Ovary (tissue), 9 donors: ENCODE results near the gene PITPNB. TPM values are rescaled to one million over a fixed set of nuclear protein-coding genes. Genes with fewer than 3 reads are reported as not detected.

Experiments
- DNase-seq, 5 donors: peaks; one replicate each; pipeline ENCODE4 v3.0.0-alpha.2; 2019 to 2020
- H3K27ac ChIP-seq, 2 donors: fragments of 200-600 bp; one replicate each; pipeline versions ENCODE4 v1.5.1 to v1.8.0; 2019 to 2022
- H3K27me3 ChIP-seq: fragments of 200-600 bp; one replicate; pipeline ENCODE4 v1.8.0; 2022
- H3K36me3 ChIP-seq: fragments of 200-600 bp; sonication (generic); one replicate; pipeline ENCODE4 v1.5.1; 2019
- H3K4me1 ChIP-seq: one replicate; pipeline ENCODE4 v1.8.1; 2013; ENCODE audit warnings: mild to moderate bottlenecking, moderate library complexity; ENCODE audit not compliant: insufficient read depth
- H3K4me3 ChIP-seq: fragments of 200-600 bp; sonication (generic); one replicate; pipeline ENCODE4 v1.5.1; 2017
- H3K9me3 ChIP-seq, 2 donors: fragments of 200-600 bp in 1 of 2; sonication (generic) in 1 of 2; one replicate each; pipeline versions ENCODE4 v1.5.1 to v1.8.1; 2013 to 2019; ENCODE audit warnings: mild to moderate bottlenecking in 1 of 2, moderate library complexity in 1 of 2
- EP300 ChIP-seq: sonication (generic); formaldehyde crosslinking; IDR thresholded peaks from one replicate; pipeline ENCODE4 v1.6.1; 2017; ENCODE audit warnings: antibody characterized with exemption
- POLR2A ChIP-seq: fragments of 450-650 bp; IDR thresholded peaks from one replicate; pipeline ENCODE4 v1.6.1; 2017; ENCODE audit warnings: antibody characterized with exemption, mild to moderate bottlenecking, moderate library complexity
- WGBS, 3 donors: extraction: QIAGEN DNeasy Blood & Tissue Kit in 1 of 3; methylation state at CpG; one replicate each; pipeline versions ENCODE4 v1.1.5 to v1.1.7; 2013 to 2017; 5-methylcytosine and 5-hydroxymethylcytosine counted together
- intact Hi-C, 4 donors: fragments of 100-400 bp; cut with DNase I; formaldehyde crosslinking; loops; one replicate each; pipeline versions ENCODE4 v1.11.0 to v1.15.1; 2022 to 2023
- polyA plus RNA-seq, 2 donors: library from polyadenylated mRNA; stranded (reverse); fragments of 200-250 nt in 1 of 2; fragments of 350-450 nt in 1 of 2; fragmentation: Illumina TruSeq in 1 of 2; extraction: RNeasy Lipid Tissue Mini Kit (QIAGEN cat#74804) in 1 of 2; gene quantifications; one replicate each; pipeline ENCODE4 v1.2.3, GENCODE V29; 2013 to 2014
- total RNA-seq, 7 donors: library from RNA; depleted of rRNA in 2 of 7; stranded (reverse); fragments of >200 nt in 2 of 7; fragmentation: NEBNext Ultra II Directional in 3 of 7; extraction: Animal tissue kit (Norgen Biotek cat#: 25700) in 3 of 7; gene quantifications; one replicate each; pipeline versions ENCODE4 v1.1.0 to v1.2.4, GENCODE V29; 2016 to 2023
- TF ChIP-seq, protein P1 (sequence below), 3 donors: fragments of 450-650 bp in 2 of 3; fragments of 200-600 bp in 1 of 3; IDR thresholded peaks; one replicate each; pipeline versions ENCODE4 v1.5.1 to v1.8.0; 2016 to 2022; ENCODE audit warnings: antibody characterized with exemption in 3 of 3, mild to moderate bottlenecking in 1 of 3
- donor health status: DM: no; HTN: no; CAD: no; lungs with moderate emphysema.
- donor health status: DM: no; HTN: no; CAD: no.
- donor health status: Bipolar disorder and iron deficiency.
- donor health status: DM: yes; HTN: yes; CAD: no.
- donor health status: DM: no; HTN: no; CAD: no.
- donor health status: DM: yes; HTN: yes; CAD: no.

PITPNB gene
- total and polyA plus RNA-seq, 9 donors, result 26.6 to 77.2 (median 60.9) TPM

GRCh38 chr22:27961182-27961581 lies 42.1 kb upstream of the PITPNB start:
- TF ChIP-seq EP300 (no peak), POLR2A (no peak)
- TF ChIP-seq, protein P1, sequence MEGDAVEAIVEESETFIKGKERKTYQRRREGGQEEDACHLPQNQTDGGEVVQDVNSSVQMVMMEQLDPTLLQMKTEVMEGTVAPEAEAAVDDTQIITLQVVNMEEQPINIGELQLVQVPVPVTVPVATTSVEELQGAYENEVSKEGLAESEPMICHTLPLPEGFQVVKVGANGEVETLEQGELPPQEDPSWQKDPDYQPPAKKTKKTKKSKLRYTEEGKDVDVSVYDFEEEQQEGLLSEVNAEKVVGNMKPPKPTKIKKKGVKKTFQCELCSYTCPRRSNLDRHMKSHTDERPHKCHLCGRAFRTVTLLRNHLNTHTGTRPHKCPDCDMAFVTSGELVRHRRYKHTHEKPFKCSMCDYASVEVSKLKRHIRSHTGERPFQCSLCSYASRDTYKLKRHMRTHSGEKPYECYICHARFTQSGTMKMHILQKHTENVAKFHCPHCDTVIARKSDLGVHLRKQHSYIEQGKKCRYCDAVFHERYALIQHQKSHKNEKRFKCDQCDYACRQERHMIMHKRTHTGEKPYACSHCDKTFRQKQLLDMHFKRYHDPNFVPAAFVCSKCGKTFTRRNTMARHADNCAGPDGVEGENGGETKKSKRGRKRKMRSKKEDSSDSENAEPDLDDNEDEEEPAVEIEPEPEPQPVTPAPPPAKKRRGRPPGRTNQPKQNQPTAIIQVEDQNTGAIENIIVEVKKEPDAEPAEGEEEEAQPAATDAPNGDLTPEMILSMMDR (IDR thresholded peaks at IDR 0.05), result no peak
- no peak for DNase-seq
- WGBS, 3 donors, result 16 to 32% (median 19%) methylated on average over 4 of the region's 4 CpGs

DNA sequence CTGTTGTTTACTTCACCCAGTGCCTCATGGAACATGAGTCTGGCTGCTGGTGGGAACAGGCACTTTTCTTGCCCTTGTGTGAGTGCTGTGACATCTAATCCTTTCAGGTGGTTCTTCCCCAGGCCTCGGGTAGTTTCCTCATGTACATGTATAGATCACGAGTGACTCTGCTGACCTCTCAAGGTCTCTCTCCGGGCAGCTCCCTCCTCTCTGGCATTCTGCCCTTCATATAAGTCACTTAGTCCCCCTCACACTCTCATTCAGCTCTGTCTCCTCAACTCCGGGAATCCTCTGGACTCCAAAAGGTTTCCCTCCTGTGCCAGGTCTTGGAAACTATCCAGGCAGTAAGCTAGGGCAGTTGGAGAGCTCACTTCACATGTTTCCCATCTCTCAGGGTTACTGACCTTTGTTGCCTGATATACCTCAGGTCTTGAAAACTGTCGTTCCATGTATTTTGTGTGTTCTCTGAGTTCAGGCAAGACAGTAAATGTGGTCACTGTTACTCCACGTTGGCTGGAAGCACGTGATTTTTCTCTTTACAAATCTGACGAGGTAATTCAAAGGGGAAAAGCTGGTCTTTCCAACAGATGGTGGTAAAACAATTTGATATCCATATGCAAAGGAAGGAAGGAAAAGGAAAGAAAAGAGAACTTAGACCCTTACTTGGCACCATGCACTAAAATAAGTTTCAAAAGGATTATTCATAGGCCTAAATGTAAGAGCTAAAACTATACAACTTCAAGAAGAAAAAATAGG lies 40.5 kb upstream of the PITPNB start:
- DNase-seq, result no peak
- H3K4me3 ChIP-seq, result no peak overlapping the region
- intact Hi-C loops, result no loop called here
- H3K27ac ChIP-seq, result no peak overlapping the region
- H3K27me3 ChIP-seq, result no peaks in the 10 kb centered on the region
- no peaks in the 10 kb centered on the region for H3K9me3 ChIP-seq
- peaks cover 7% of the 10 kb centered on the region for H3K4me1 ChIP-seq
- H3K36me3 ChIP-seq, result no peaks in the 10 kb centered on the region
- TF ChIP-seq EP300 (no peak), POLR2A (no peak)
- TF ChIP-seq, protein P1 (IDR thresholded peaks at IDR 0.05), result no peak
- 70 to 77% (median 71%) methylated on average over 8 of the region's 8 CpGs for WGBS, 3 donors

More at GRCh38 chr22:27961182-27961581, 42.1 kb upstream of the PITPNB start:
- Histone ChIP-seq H3K36me3 (no peaks in the 10 kb centered on the region), H3K4me3 (no peak overlapping the region), H3K27me3 (no peaks in the 10 kb centered on the region), H3K27ac (no peak overlapping the region), H3K9me3 (no peaks in the 10 kb centered on the region), H3K4me1 (peaks cover 7% of the 10 kb centered on the region)
- intact Hi-C loops, result no loop called here

GRCh38 chr22:27952779-27953178 lies 33.7 kb upstream of the PITPNB start:
- intact Hi-C loops, result no loop called here
- Histone ChIP-seq H3K4me3 (no peak overlapping the region), H3K4me1 (no peaks in the 10 kb centered on the region), H3K27me3 (no peaks in the 10 kb centered on the region), H3K27ac (no peak overlapping the region), H3K36me3 (no peaks in the 10 kb centered on the region), H3K9me3 (no peaks in the 10 kb centered on the region)
- no peak for DNase-seq
- TF ChIP-seq POLR2A, result no peak
- no peak for TF ChIP-seq EP300
- TF ChIP-seq, protein P1 (IDR thresholded peaks at IDR 0.05), result no peak
- 67 to 90% (median 88%) methylated on average over 3 of the region's 3 CpGs for WGBS, 3 donors

GRCh38 chr22:27952091-27952490 lies 33.0 kb upstream of the PITPNB start:
- H3K4me3 ChIP-seq, result no peak overlapping the region
- no peaks in the 10 kb centered on the region for H3K9me3 ChIP-seq
- WGBS, 3 donors, result 86 to 89% (median 89%) methylated on average over 3 of the region's 3 CpGs
- TF ChIP-seq POLR2A (no peak), EP300 (no peak)
- TF ChIP-seq, protein P1 (IDR thresholded peaks at IDR 0.05), result no peak
- H3K36me3 ChIP-seq, result no peaks in the 10 kb centered on the region
- DNase-seq, result no peak
- no peak overlapping the region for H3K27ac ChIP-seq
- intact Hi-C loops, result no loop called here
- no peaks in the 10 kb centered on the region for H3K4me1 ChIP-seq
- no peaks in the 10 kb centered on the region for H3K27me3 ChIP-seq
